Lower leg skin (tissue), 4 donors: Measurements from ENCODE around the gene POU4F1. TPM values are rescaled to one million over a fixed set of nuclear protein-coding genes. Genes with fewer than 3 reads are reported as not detected.

Experiments
- DNase-seq, 2 donors: peaks; one replicate each; pipeline ENCODE4 v3.0.0-alpha.2; 2019; ENCODE audit warnings: low spot score in 2 of 2
- H3K4me3 ChIP-seq: fragments of 200-600 bp; sonication (generic); 2 replicates; pipeline ENCODE4 v1.5.1; 2017; ENCODE audit warnings: mild to moderate bottlenecking, low read depth; ENCODE audit not compliant: poor library complexity, severe bottlenecking
- CTCF ChIP-seq, 3 donors: fragments of 450-650 bp; IDR thresholded peaks; one replicate each; pipeline ENCODE4 v1.5.1; 2016; ENCODE audit warnings: antibody characterized with exemption in 3 of 3, mild to moderate bottlenecking in 3 of 3, moderate library complexity in 2 of 3
- POLR2A ChIP-seq, 2 donors: fragments of 450-650 bp; IDR thresholded peaks; one replicate each; pipeline ENCODE4 v1.6.1; 2016 to 2017; ENCODE audit warnings: antibody characterized with exemption in 2 of 2, mild to moderate bottlenecking in 1 of 2, moderate library complexity in 1 of 2
- WGBS, 2 donors: methylation state at CpG; one replicate each; pipeline ENCODE4 v1.1.5; 2018; 5-methylcytosine and 5-hydroxymethylcytosine counted together
- intact Hi-C: fragments of 100-400 bp; cut with DNase I; formaldehyde crosslinking; loops from one replicate; pipeline ENCODE4 v1.15.0; 2023; ENCODE audit warnings: low total_unique reads
- total RNA-seq, 4 donors: library from RNA; depleted of rRNA; stranded (reverse); fragments of >200 nt; gene quantifications; one replicate each; pipeline ENCODE4 v1.1.0, GENCODE V29; 2016

POU4F1 gene
- total RNA-seq, 4 donors from 2014 or later = 0.10 to 0.13 TPM; not detected in 2

- no peak overlapping the region for H3K4me3 ChIP-seq
- 17 to 18% methylated on average over 6 of the region's 6 CpGs for whole genome bisulfite sequencing, 2 donors
- DNase-seq = no peak
- TF ChIP-seq POLR2A (IDR thresholded peaks at IDR 0.05) (no peak), CTCF (IDR thresholded peaks at IDR 0.05) (no peak)
- intact Hi-C loops = no loop called here
These were observed 3.6 kb downstream of the POU4F1 start for GRCh38 chr13:78599645-78600279.

- intact Hi-C loops = no loop called here
- no peak for DNase-seq
- 21 to 23% methylated on average over 5 of the region's 5 CpGs for WGBS, 2 donors
- TF ChIP-seq CTCF (IDR thresholded peaks at IDR 0.05) (no peak), POLR2A (IDR thresholded peaks at IDR 0.05) (no peak)
- H3K4me3 ChIP-seq = no peak overlapping the region
These were observed 4.2 kb downstream of the POU4F1 start for GRCh38 chr13:78598966-78599644.

- H3K4me3 ChIP-seq = no peak overlapping the region
- intact Hi-C loops = no loop called here
- no peak for DNase-seq
- 15 to 23% methylated on average over 3 of the region's 3 CpGs for WGBS, 2 donors
- no peak for TF ChIP-seq POLR2A (IDR thresholded peaks at IDR 0.05)
- TF ChIP-seq CTCF (IDR thresholded peaks at IDR 0.05) = no peak
These were observed 5.1 kb downstream of the POU4F1 start for GRCh38 chr13:78598116-78598781.

GRCh38 chr13:78597602-78597932 lies 5.8 kb downstream of the POU4F1 start:
- no peak for DNase-seq
- 24 to 26% methylated on average over 7 of the region's 7 CpGs for WGBS, 2 donors
- intact Hi-C loops = no loop called here
- TF ChIP-seq POLR2A (IDR thresholded peaks at IDR 0.05) (no peak), CTCF (IDR thresholded peaks at IDR 0.05) (no peak)
- no peak overlapping the region for H3K4me3 ChIP-seq

GRCh38 chr13:78596736-78597601 lies 6.4 kb downstream of the POU4F1 start:
- H3K4me3 ChIP-seq = no peak overlapping the region
- WGBS, 2 donors = 10 to 11% methylated on average over 50 of the region's 50 CpGs
- no peak for TF ChIP-seq CTCF (IDR thresholded peaks at IDR 0.05)
- no peak for TF ChIP-seq POLR2A (IDR thresholded peaks at IDR 0.05)
- intact Hi-C loops = no loop called here
- no peak for DNase-seq
